A673 (cell line): ENCODE data around the gene PPM1D. TPM values are rescaled to one million over a fixed set of nuclear protein-coding genes. Genes with fewer than 3 reads are reported as not detected.
A peak's percentile ranks its signal among the peaks of the same experiment; 100 is the strongest.

Experiments used
- BruUV-seq: library from RNA; stranded (reverse); fragments of 400-500 nt; replicated peaks from 2 replicates; lab custom pipeline; 2021; lab: Mats Ljungman, UMichigan
- CTCF ChIA-PET: fragments of 300-600 bp; sonication (Branson Sonifier 250); formaldehyde crosslinking; loops from one replicate; lab custom pipeline; 2022; ENCODE audit warnings: antibody characterized with exemption; lab: Charles Lee
- POLR2A ChIA-PET: fragments of 300-600 bp; sonication (Branson Sonifier 250); formaldehyde crosslinking; loops from one replicate; lab custom pipeline; 2022; ENCODE audit warnings: antibody characterized with exemption; ENCODE audit not compliant: low non-redundant PET; lab: Charles Lee
- DNase-seq: peaks from one replicate; pipeline ENCODE4 v3.0.0-alpha.2; 2015; ENCODE audit warnings: low spot score
- H3K27ac ChIP-seq: fragments of 200-600 bp; sonication (generic); 2 replicates; pipeline ENCODE4 v1.5.1; 2016; ENCODE audit warnings: mixed run types, low read depth, mild to moderate bottlenecking, mixed read lengths, antibody characterized with exemption, low read length; ENCODE audit not compliant: poor library complexity, severe bottlenecking
- H3K27me3 ChIP-seq: fragments of 200-600 bp; sonication (generic); replicated peaks from 2 replicates; pipeline ENCODE4 v1.6.1; 2017; ENCODE audit warnings: mixed run types, low read depth, mild to moderate bottlenecking, mixed read lengths, antibody characterized with exemption, low read length; ENCODE audit not compliant: insufficient read depth, poor library complexity
- H3K36me3 ChIP-seq: fragments of 200-600 bp; sonication (generic); 2 replicates; pipeline ENCODE4 v1.6.1; 2016; ENCODE audit warnings: mixed run types, mild to moderate bottlenecking, mixed read lengths, antibody characterized with exemption, low read length; ENCODE audit not compliant: insufficient read depth, poor library complexity, severe bottlenecking
- H3K4me1 ChIP-seq: fragments of 200-600 bp; sonication (generic); 2 replicates; pipeline ENCODE4 v1.6.1; 2017; ENCODE audit warnings: mixed run types, mild to moderate bottlenecking, mixed read lengths, antibody characterized with exemption, low read length; ENCODE audit not compliant: insufficient read depth, poor library complexity, severe bottlenecking
- H3K4me3 ChIP-seq: fragments of 200-600 bp; sonication (generic); 2 replicates; pipeline ENCODE4 v1.5.1; 2016; ENCODE audit warnings: low read depth, mixed run types, mild to moderate bottlenecking, mixed read lengths, low read length; ENCODE audit not compliant: poor library complexity, severe bottlenecking
- H3K9me3 ChIP-seq: fragments of 200-600 bp; sonication (generic); 2 replicates; pipeline ENCODE4 v1.6.1; 2016; ENCODE audit warnings: mixed run types, low read depth, mild to moderate bottlenecking, mixed read lengths, antibody characterized with exemption, low read length; ENCODE audit not compliant: poor library complexity, severe bottlenecking
- CTCF ChIP-seq: fragments of 300-800, 200-600 bp; sonication (generic); conservative IDR thresholded peaks from 2 replicates; pipeline ENCODE4 v1.5.1; 2017; ENCODE audit warnings: low read depth, mild to moderate bottlenecking, antibody characterized with exemption, low read length, moderate library complexity, mixed read lengths
- EZH2 ChIP-seq: fragments of 200-600 bp; sonication (generic); IDR thresholded peaks from 2 replicates; pipeline ENCODE4 v1.6.1; 2017; ENCODE audit warnings: borderline replicate concordance, low read depth, mild to moderate bottlenecking, mixed read lengths, antibody characterized with exemption, low read length; ENCODE audit not compliant: poor library complexity, severe bottlenecking
- intact Hi-C: fragments of 100-400 bp; cut with micrococcal nuclease; formaldehyde crosslinking; loops from one replicate; pipeline ENCODE4 v1.10.0; 2022; ENCODE audit not compliant: unreplicated experiment
- total RNA-seq: library from RNA; stranded (reverse); gene quantifications from 2 replicates; pipeline ENCODE4 v1.2.3, GENCODE V29; 2021

The PPM1D gene
- total RNA-seq, 1 experiment from 2014 or later = 17.8 TPM

GRCh38 chr17:60675997-60676396 lies 76.0 kb downstream of the PPM1D start:
- intact Hi-C loops = loop anchor here (10.0 kb wide), 1 partner anchor 71 kb away; the partner anchor contains the start of gene PPM1D
- BruUV-seq = no TSS peak
- Histone ChIP-seq H3K27me3 (no peaks in the 10 kb centered on the region), H3K36me3 (no peaks in the 10 kb centered on the region), H3K27ac (no peak overlapping the region), H3K4me1 (peaks cover 5% of the 10 kb centered on the region), H3K9me3 (no peaks in the 10 kb centered on the region), H3K4me3 (no peak overlapping the region)
- DNase-seq = no peak
- TF ChIP-seq EZH2 = no peak
- no peak for TF ChIP-seq CTCF
- ChIA-PET POLR2A (interaction anchor here (0.6 kb wide), 1 partner anchor 150 kb away, joined by 3 read pairs; the partner anchor contains the start of gene APPBP2), CTCF (no interaction called here)

GRCh38 chr17:60676758-60677307 lies 76.8 kb downstream of the PPM1D start:
- peak overlapping the region; percentile 69 for H3K4me3 ChIP-seq
- intact Hi-C loops = loop anchor here (10.0 kb wide), 1 partner anchor 72 kb away; the partner anchor contains the start of gene PPM1D
- no peaks in the 10 kb centered on the region for H3K27me3 ChIP-seq
- TF ChIP-seq EZH2 (no peak), CTCF (no peak)
- CTCF ChIA-PET = no interaction called here
- no peaks in the 10 kb centered on the region for H3K36me3 ChIP-seq
- POLR2A ChIA-PET = interaction anchor here (0.5 kb wide), 1 partner anchor 99 kb away, joined by 4 read pairs; no protein-coding TSS in a partner anchor
- DNase-seq = no peak
- H3K4me1 ChIP-seq = peaks cover 5% of the 10 kb centered on the region
- H3K27ac ChIP-seq = no peak overlapping the region
- no peaks in the 10 kb centered on the region for H3K9me3 ChIP-seq
- BruUV-seq = no TSS peak

- H3K27ac ChIP-seq = peak within 1 kb of the TSS; percentile 66
- intact Hi-C loops = loop anchor here (10.0 kb wide), 1 partner anchor 73 kb away; the partner anchor contains the start of gene PPM1D
- TF ChIP-seq CTCF (no peak), EZH2 (no peak)
- BruUV-seq = no TSS peak
- DNase-seq = peak; percentile 99
- POLR2A ChIA-PET = interaction anchor here (0.5 kb wide), 1 partner anchor 100 kb away, joined by 4 read pairs; no protein-coding TSS in a partner anchor
- H3K4me3 ChIP-seq = peak within 1 kb of the TSS; percentile 69
- CTCF ChIA-PET = interaction anchor here (0.6 to 0.7 kb wide), 2 partner anchors 83 to 720 kb away, joined by 3 read pairs; no protein-coding TSS in a partner anchor
- H3K36me3 ChIP-seq = no peaks in the 10 kb centered on the region
- H3K27me3 ChIP-seq = no peaks in the 10 kb centered on the region
- peaks cover 5% of the 10 kb centered on the region for H3K4me1 ChIP-seq
- no peaks in the 10 kb centered on the region for H3K9me3 ChIP-seq
These were observed 77.5 kb downstream of the PPM1D start, which contains the start of gene BCAS3 for GRCh38 chr17:60677308-60678117. BCAS3 (plus strand) TSS chr17:60677851.
